A673 (cell line): ENCODE measurements around the gene ISOC2.

Source experiments
- EZH2 ChIP-seq: fragments of 200-600 bp; sonication (generic); IDR thresholded peaks from 2 replicates; pipeline ENCODE4 v1.6.1; 2017; ENCODE audit warnings: borderline replicate concordance, low read depth, mild to moderate bottlenecking, mixed read lengths, antibody characterized with exemption, low read length; ENCODE audit not compliant: poor library complexity, severe bottlenecking
- TF ChIP-seq, protein P1 (sequence below): fragments of 300-800, 200-600 bp; sonication (generic); conservative IDR thresholded peaks from 2 replicates; pipeline ENCODE4 v1.5.1; 2017; ENCODE audit warnings: low read depth, mild to moderate bottlenecking, antibody characterized with exemption, low read length, moderate library complexity, mixed read lengths

GRCh38 chr19:55472463-55472862 is 11.0 kb upstream of the ISOC2 start:
- TF ChIP-seq EZH2 = no peak
- TF ChIP-seq, protein P1, sequence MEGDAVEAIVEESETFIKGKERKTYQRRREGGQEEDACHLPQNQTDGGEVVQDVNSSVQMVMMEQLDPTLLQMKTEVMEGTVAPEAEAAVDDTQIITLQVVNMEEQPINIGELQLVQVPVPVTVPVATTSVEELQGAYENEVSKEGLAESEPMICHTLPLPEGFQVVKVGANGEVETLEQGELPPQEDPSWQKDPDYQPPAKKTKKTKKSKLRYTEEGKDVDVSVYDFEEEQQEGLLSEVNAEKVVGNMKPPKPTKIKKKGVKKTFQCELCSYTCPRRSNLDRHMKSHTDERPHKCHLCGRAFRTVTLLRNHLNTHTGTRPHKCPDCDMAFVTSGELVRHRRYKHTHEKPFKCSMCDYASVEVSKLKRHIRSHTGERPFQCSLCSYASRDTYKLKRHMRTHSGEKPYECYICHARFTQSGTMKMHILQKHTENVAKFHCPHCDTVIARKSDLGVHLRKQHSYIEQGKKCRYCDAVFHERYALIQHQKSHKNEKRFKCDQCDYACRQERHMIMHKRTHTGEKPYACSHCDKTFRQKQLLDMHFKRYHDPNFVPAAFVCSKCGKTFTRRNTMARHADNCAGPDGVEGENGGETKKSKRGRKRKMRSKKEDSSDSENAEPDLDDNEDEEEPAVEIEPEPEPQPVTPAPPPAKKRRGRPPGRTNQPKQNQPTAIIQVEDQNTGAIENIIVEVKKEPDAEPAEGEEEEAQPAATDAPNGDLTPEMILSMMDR = no peak
